OCI-LY3 (cell line): Measurements from ENCODE around the gene MED19.
"Not testable (repeated sequence)": the region's sequence is repeated elsewhere in the genome, so short reads cannot be mapped to it uniquely, and the experiment has no call there.

Source experiments
- H2AFZ ChIP-seq: fragments of 200-600, 300-600 bp; shearing (Covaris generic); 2 replicates; pipeline ENCODE4 v1.6.0; 2014; ENCODE audit warnings: antibody characterized with exemption, low read depth, low read length
- H3K27ac ChIP-seq: fragments of 200-600, 300-600 bp; sonication (generic); 2 replicates; pipeline ENCODE4 v1.5.1; 2014; ENCODE audit warnings: mild to moderate bottlenecking, low read length, moderate library complexity, mixed read lengths
- H3K27me3 ChIP-seq: fragments of 200-600, 300-600 bp; sonication (generic); 2 replicates; pipeline ENCODE4 v1.6.1; 2014; ENCODE audit warnings: low read depth, low read length, mixed read lengths
- H3K36me3 ChIP-seq: fragments of 200-600, 300-600 bp; sonication (generic); replicated peaks from 2 replicates; pipeline ENCODE3; 2014; ENCODE audit warnings: low read depth, low read length, mixed read lengths
- H3K4me1 ChIP-seq: fragments of 300-600, 200-600 bp; sonication (generic); 2 replicates; pipeline ENCODE4 v1.6.1; 2014; ENCODE audit warnings: low read length, mixed read lengths
- H3K4me2 ChIP-seq: fragments of 200-600, 300-600 bp; sonication (generic); 2 replicates; pipeline ENCODE4 v1.6.1; 2014; ENCODE audit warnings: low read length, mixed read lengths
- H3K4me3 ChIP-seq: fragments of 300-600, 200-600 bp; sonication (generic); 2 replicates; pipeline ENCODE4 v1.5.1; 2014; ENCODE audit warnings: antibody characterized with exemption, mild to moderate bottlenecking, low read length, moderate library complexity
- H3K79me2 ChIP-seq: fragments of 300-600, 200-600 bp; shearing (Covaris generic); 2 replicates; pipeline ENCODE4 v1.6.1; 2014; ENCODE audit warnings: mild to moderate bottlenecking, low read length, mixed read lengths
- H3K9ac ChIP-seq: fragments of 300-600, 200-600 bp; shearing (Covaris generic); 2 replicates; pipeline ENCODE4 v1.6.0; 2014; ENCODE audit warnings: mild to moderate bottlenecking, low read length, moderate library complexity
- H3K9me3 ChIP-seq: fragments of 200-600, 300-600 bp; shearing (Covaris generic); 2 replicates; pipeline ENCODE4 v1.6.1; 2014; ENCODE audit warnings: low read length, mixed read lengths; ENCODE audit not compliant: insufficient read depth
- H4K20me1 ChIP-seq: fragments of 200-600, 300-600 bp; sonication (generic); 2 replicates; pipeline ENCODE4 v1.6.1; 2016; ENCODE audit warnings: low read length, mixed read lengths; ENCODE audit not compliant: insufficient read depth
- CTCF ChIP-seq: fragments of 200-600, 300-600 bp; sonication (generic); IDR thresholded peaks from 2 replicates; pipeline ENCODE4 v1.5.1; 2014; ENCODE audit warnings: antibody characterized with exemption, low read length, low read depth
- EZH2phosphoT487 ChIP-seq: fragments of 200-600 bp; shearing (Covaris generic); IDR thresholded peaks from 2 replicates; pipeline ENCODE4 v1.6.1; 2018; ENCODE audit warnings: antibody characterized with exemption, mixed run types, low read depth

Gene MED19

DNA sequence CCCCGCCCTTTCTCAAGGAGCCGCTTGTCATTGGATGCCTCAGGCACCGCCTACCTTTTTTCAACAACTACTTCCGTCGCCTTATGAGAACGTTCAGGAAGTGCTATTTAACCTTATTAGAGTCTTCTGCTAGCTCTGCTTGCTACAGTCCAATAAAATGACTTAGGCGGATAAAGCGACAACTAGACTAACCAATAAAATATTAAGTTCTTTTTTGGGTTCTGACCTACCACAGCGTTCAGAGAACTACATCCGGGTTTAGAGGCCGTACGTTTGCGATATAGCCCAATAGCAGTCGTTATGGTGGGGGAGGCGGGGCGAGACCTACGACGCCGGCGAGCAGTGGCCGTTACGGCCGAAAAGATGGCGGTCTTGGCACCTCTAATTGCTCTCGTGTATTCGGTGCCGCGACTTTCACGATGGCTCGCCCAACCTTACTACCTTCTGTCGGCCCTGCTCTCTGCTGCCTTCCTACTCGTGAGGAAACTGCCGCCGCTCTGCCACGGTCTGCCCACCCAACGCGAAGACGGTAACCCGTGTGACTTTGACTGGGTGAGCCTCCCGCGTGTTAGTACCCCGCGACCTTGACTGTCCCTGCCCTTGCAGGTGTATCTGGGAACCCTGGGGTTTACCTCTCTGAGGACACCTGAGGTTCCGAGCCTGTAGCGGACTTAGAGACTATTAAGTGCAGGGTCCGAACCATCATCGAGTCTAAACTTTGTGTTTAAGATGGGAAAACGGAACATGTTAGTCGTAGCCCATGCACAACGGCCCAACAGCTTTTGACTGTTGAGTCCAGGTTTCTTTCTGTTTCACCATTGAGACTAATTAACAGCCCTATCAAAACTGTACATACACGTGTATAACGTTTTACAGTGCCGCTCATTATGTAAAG lies 488 bp upstream of the MED19 start, which contains the start of gene TMX2:
Gene TMX2, plus strand, starts transcription at position 338 of the 895 bp plus-strand sequence. Its CDS starts 26 bp downstream, at position 364.
- Histone ChIP-seq H3K36me3 (peaks cover 15% of the 10 kb centered on the region), H3K27me3 (no peaks in the 10 kb centered on the region), H3K9me3 (no peaks in the 10 kb centered on the region), H3K4me3 (peak within 1 kb of the TSS; percentile 91), H3K79me2 (peaks cover 60% of the 10 kb centered on the region), H3K4me1 (peaks cover 32% of the 10 kb centered on the region), H3K27ac (peak within 1 kb of the TSS; percentile 81), H3K4me2 (peak within 1 kb of the TSS; percentile 98), H3K9ac (peak within 1 kb of the TSS; percentile 93), H4K20me1 (no peaks in the 10 kb centered on the region; the same call in 1 of the 2 replicates), H2AFZ (peak within 1 kb of the TSS; percentile 81)
- TF ChIP-seq EZH2phosphoT487, result no peak
- TF ChIP-seq CTCF, result no peak

GRCh38 chr11:57709802-57710367 lies 2.1 kb downstream of the MED19 start:
- Histone ChIP-seq H3K4me2 (peak overlapping the region; percentile 57), H3K9me3 (no peaks in the 10 kb centered on the region), H2AFZ (no peak overlapping the region), H3K27me3 (no peaks in the 10 kb centered on the region), H3K27ac (peak overlapping the region; percentile 39), H4K20me1 (no peaks in the 10 kb centered on the region; the same call in 1 of the 2 replicates), H3K9ac (no peak overlapping the region), H3K4me3 (peak overlapping the region; percentile 16; the same call in 1 of the 2 replicates), H3K36me3 (peaks cover 15% of the 10 kb centered on the region), H3K79me2 (peaks cover 53% of the 10 kb centered on the region), H3K4me1 (peaks cover 32% of the 10 kb centered on the region)
- no peak for TF ChIP-seq CTCF
- TF ChIP-seq EZH2phosphoT487, result no peak

DNA sequence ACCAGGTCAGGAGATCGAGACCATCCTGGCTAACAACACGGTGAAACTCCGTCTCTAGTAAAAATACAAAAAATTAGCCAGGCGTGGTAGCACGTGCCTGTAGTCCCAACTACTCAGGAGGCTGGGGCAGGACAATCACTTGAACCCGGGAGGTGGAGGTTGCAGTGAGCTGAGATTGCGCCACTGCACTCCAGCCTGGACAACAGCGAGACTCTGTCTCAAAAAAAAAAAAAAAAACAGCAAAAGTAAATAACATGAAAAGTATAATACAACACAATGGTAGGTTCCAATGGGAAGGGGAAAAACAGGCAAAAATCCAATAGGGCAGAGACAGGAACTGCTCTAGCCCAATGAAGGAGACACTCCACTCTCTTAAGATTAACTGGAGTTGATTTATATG lies 6.6 kb downstream of the MED19 start:
- H3K9me3 ChIP-seq, result not testable (repeated sequence)
- Histone ChIP-seq H3K36me3 (peaks cover 38% of the 10 kb centered on the region), H3K79me2 (peaks cover 11% of the 10 kb centered on the region)

DNA sequence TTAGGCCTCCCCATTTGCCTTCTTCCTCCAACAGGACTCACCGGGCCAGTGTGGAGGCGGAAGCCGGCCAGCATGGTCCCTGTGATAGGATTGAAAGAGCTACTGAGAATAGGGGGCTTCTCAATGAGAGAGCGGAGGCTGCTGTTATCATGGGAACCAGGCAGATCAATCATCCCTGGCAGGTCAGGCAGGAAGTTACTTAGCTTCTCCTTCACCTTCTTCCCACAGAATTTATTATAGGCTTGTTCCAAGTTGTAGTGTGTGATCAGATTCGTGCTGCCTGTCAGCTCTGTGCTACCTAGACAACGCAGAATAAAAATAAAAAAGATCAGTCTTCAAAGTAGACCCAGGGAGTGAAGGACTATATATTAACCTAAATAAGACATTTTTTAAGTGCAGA lies 7.1 kb downstream of the MED19 start:
- no peaks in the 10 kb centered on the region; the same call in 1 of the 2 replicates for H4K20me1 ChIP-seq
- H3K79me2 ChIP-seq, result peaks cover 6% of the 10 kb centered on the region
- H3K27ac ChIP-seq, result no peak overlapping the region
- H3K4me2 ChIP-seq, result no peak overlapping the region
- peaks cover 6% of the 10 kb centered on the region for H3K4me1 ChIP-seq
- H3K36me3 ChIP-seq, result peaks cover 40% of the 10 kb centered on the region
- no peak for TF ChIP-seq CTCF
- no peak for TF ChIP-seq EZH2phosphoT487
- H3K9me3 ChIP-seq, result no peaks in the 10 kb centered on the region
- H3K27me3 ChIP-seq, result no peaks in the 10 kb centered on the region
- H3K9ac ChIP-seq, result no peak overlapping the region
- no peak overlapping the region for H2AFZ ChIP-seq
- no peak overlapping the region for H3K4me3 ChIP-seq

More for the DNA sequence above, 6.6 kb downstream of the MED19 start:
- not testable (repeated sequence) for H3K27me3 ChIP-seq, H3K9ac ChIP-seq, H3K4me2 ChIP-seq, H3K4me3 ChIP-seq, H4K20me1 ChIP-seq, H2AFZ ChIP-seq, H3K27ac ChIP-seq
- H3K4me1 ChIP-seq, result peaks cover 11% of the 10 kb centered on the region
